GM18520 (cell line): Measurements from ENCODE around the gene PAFAH1B1.
"Not testable (repeated sequence)": the region's sequence is repeated elsewhere in the genome, so short reads cannot be mapped to it uniquely, and the experiment has no call there.

Experiments used
- ATAC-seq: cut with Tn5 transposase; IDR thresholded peaks from one replicate; pipeline ENCODE4 v1.9.1; 2021; ENCODE audit not compliant: unreplicated experiment

Gene PAFAH1B1

GRCh38 chr17:2634361-2634960 lies 41.0 kb downstream of the PAFAH1B1 start:
- ATAC-seq: no peak

GRCh38 chr17:2635241-2635640 lies 41.8 kb downstream of the PAFAH1B1 start:
- no peak for ATAC-seq

- no peak for ATAC-seq
These were observed 42.2 kb downstream of the PAFAH1B1 start for GRCh38 chr17:2635675-2636074.

- ATAC-seq: no peak
These were observed 42.9 kb downstream of the PAFAH1B1 start for GRCh38 chr17:2636169-2636930.

- ATAC-seq: no peak
These were observed 44.0 kb downstream of the PAFAH1B1 start for GRCh38 chr17:2637422-2637821.

GRCh38 chr17:2644971-2645370 lies 51.5 kb downstream of the PAFAH1B1 start:
- no peak for ATAC-seq

GRCh38 chr17:2647957-2648356 lies 54.5 kb downstream of the PAFAH1B1 start:
- ATAC-seq: no peak

GRCh38 chr17:2649191-2649590 lies 55.7 kb downstream of the PAFAH1B1 start:
- no peak for ATAC-seq

- not testable (repeated sequence) for ATAC-seq
These were observed 59.5 kb downstream of the PAFAH1B1 start for GRCh38 chr17:2652911-2653310.

- ATAC-seq: no peak
These were observed 62.1 kb downstream of the PAFAH1B1 start for GRCh38 chr17:2655546-2655945.

- ATAC-seq: no peak
These were observed 62.8 kb downstream of the PAFAH1B1 start for GRCh38 chr17:2656283-2656682.

- ATAC-seq: not testable (repeated sequence)
These were observed 65.9 kb downstream of the PAFAH1B1 start for GRCh38 chr17:2659337-2659736.

- ATAC-seq: not testable (repeated sequence)
These were observed 67.0 kb downstream of the PAFAH1B1 start for GRCh38 chr17:2660410-2660809.

- ATAC-seq: no peak
These were observed 78.6 kb downstream of the PAFAH1B1 start for GRCh38 chr17:2672026-2672425.

GRCh38 chr17:2679247-2679646 lies 85.8 kb downstream of the PAFAH1B1 start:
- not testable (repeated sequence) for ATAC-seq

GRCh38 chr17:2680961-2681360 lies 87.5 kb downstream of the PAFAH1B1 start:
- no peak for ATAC-seq

GRCh38 chr17:2681650-2682049 lies 88.2 kb downstream of the PAFAH1B1 start:
- ATAC-seq: no peak

GRCh38 chr17:2682176-2682938 lies 88.9 kb downstream of the PAFAH1B1 start:
- no peak for ATAC-seq

GRCh38 chr17:2683912-2684311 lies 90.5 kb downstream of the PAFAH1B1 start:
- no peak for ATAC-seq

GRCh38 chr17:2684549-2684948 lies 91.1 kb downstream of the PAFAH1B1 start:
- ATAC-seq: no peak

- ATAC-seq: no peak
These were observed 92.2 kb downstream of the PAFAH1B1 start for GRCh38 chr17:2685696-2686095.

GRCh38 chr17:2687074-2687418 lies 93.6 kb downstream of the PAFAH1B1 start:
- ATAC-seq: no peak
